Inferior parietal cortex (tissue), 1 donor: ENCODE measurements around the gene CACNG6.
"Not testable (repeated sequence)": the region's sequence is repeated elsewhere in the genome, so short reads cannot be mapped to it uniquely, and the experiment has no call there.

Experiments
- DNase-seq: peaks from one replicate; pipeline ENCODE4 v3.0.0-alpha.2; 2016; ENCODE audit errors: extremely low spot score

CACNG6 gene

GRCh38 chr19:54001496-54001895 is 10.1 kb downstream of the CACNG6 start:
- DNase-seq: no peak

- DNase-seq: no peak
These were observed 11.3 kb downstream of the CACNG6 start for GRCh38 chr19:54002495-54003315.

DNA sequence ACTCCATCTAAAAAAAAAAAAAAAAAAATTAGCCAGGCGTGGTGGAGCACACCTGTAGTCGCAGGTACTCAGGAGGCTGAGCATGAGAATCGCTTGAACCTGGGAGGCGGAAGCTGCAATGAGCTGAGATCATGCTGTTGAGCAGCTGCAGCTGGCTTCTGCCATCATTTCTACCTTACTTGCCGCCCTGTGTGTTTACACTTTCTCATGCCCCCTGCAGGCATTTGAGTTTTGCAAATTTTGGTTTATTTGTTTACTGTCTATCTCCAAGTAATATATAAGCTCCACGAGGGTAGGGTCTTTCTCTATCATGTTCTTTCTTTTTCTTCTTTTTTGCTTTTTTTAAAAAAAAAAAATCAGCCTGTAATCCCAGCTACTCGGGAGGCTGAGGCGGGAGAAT is 18.0 kb downstream of the CACNG6 start:
- DNase-seq: no peak

DNA sequence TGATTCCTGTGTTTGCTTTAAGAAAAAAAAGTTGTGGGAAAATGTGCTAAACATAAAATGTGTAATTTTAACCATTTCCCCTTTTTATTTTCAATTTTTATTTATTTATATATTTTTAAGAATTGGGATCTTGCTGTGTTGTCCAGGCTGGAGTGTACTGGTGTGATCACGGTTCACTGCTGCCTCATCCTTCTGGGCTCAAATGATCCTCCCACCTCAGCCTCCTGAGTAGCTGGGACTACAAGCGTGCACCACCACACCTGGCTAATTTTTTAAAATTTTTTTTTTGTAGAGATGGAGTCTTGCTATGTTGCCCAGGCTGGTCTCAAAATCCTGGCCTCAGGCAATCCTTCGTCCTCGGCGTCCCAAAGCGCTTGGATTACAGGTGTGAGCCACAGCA is 19.0 kb downstream of the CACNG6 start:
- no peak for DNase-seq

- no peak for DNase-seq
These were observed 20.2 kb downstream of the CACNG6 start for GRCh38 chr19:54011507-54012211.

DNA sequence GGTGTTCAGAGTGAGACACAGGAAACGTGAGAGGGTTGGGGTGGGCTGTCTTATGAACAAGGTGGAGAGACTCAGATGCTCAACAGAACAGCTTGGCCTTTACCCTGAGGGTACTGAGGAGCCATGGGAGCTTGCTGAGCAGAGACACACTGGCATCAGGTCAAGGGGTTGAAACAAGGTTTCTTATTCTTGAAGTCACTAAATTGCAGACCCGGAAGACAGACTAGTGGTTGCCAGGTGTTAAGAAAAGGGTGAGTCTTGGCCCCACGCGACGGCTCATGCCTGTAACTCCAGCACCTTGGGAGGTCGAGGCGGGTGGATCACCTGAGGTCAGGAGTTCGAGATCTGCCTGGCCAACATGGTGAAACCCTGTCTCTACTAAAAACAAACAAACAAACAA is 22.4 kb downstream of the CACNG6 start:
- DNase-seq: no peak

DNA sequence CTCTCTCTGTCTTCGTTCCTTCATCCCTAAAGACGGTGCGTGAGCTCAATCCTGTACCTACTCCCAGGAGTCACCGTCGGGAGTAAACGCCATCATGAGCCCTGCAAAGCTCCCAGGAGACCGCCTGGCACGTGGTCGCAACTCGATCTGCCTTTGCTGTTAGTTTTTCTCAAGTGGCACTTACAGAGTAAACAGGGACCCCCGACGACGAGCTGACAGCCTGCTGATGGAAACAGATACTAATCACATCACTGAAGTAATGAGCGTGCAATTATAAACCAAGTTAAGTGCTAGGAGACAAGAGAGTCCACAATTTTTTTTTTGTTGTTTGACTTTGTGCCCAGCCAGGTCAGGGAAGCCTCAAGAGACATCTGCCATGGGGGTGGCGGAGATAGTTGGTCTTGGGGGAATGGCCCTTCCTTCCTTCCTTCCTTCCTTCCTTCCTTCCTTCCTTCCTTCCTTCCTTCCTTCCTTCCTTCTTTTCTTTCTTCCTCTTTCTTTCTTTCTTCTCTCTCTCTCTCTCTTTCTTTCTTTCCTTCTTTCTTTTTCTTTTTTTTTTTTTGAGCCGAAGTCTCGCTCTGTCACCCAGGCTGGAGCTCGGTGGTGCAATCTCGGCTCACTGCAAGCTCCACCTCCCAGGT is 23.6 kb downstream of the CACNG6 start:
- no peak for DNase-seq

DNA sequence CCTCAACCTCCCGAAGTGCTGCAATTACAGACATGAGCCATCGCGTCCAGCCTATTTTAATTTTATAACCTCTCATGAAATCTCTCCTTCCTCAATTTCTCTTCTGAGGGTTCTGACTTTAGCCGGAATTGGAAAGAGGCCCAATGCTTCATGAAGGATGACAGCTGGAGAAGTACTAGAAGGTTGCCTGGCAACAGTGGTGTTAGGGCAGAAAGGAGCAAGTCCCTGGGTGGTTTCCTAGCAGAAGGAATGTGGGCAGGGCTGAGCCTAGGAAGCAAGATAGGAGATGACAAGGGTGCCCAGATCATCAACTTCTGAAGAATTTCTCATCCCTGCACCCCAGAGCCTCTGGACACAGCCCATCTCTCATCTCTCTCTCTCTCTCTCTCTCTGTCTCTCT is 25.8 kb downstream of the CACNG6 start:
- no peak for DNase-seq

DNA sequence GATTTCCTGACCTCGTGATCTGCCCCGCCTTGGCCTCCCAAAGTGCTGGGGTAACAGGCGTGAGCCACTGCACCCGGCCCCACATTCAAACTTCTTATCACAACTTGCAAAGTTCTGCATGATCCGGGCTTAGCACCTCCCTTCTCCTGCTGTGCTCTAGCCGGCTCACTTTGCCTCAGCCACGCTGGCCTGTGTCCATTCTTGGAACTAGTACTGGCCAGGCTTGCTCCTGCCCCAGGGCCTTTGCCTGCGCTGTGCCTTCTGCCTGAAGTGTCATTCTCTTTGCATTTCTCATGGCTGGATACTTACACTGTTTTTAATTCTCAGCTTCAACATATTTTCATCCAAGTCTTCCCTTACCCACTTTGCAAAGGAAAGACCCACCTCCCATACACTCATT is 29.9 kb downstream of the CACNG6 start:
- no peak for DNase-seq

GRCh38 chr19:54021932-54022331 is 30.5 kb downstream of the CACNG6 start:
- DNase-seq: no peak

DNA sequence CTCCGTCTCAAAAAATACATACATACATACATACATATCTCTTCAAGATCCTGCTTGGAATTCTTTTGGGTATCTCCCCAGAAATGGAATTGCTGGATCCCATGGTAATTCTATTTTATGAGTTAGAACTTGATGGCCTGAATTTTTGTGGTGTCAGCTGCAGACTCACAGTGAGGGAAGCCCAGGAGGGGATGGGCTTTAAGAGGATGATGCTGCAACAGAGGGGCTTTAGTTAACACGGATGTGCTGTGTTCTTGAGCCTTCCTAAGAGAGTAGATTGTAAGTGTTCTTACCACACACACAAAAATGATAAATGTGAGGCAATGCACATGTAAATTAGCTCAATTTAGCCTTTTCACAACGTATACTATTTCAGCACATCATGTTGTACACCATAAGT is 31.8 kb downstream of the CACNG6 start:
- DNase-seq: no peak

- no peak for DNase-seq
These were observed 33.2 kb downstream of the CACNG6 start for GRCh38 chr19:54024660-54025059.

DNA sequence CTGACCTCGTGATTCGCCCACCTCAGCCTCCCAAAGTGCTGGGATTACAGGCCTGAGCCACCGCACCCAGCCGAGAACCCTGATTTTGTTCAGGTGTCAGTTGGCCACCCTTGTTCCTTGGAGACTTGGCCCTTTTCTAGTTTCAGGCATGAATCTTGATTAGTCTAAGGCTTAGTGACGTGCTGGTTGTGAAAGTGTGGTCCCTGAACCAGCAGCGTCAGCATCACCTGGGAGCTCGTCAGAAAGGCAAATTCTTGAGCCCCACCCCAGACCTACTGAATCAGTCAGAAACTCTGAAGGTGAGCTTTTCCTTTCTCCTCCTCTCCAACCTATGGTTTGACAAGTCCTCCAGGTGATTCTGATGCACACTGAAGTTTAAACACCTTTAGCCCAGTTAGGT is 35.2 kb downstream of the CACNG6 start:
- DNase-seq: no peak

- no peak for DNase-seq
These were observed 37.9 kb downstream of the CACNG6 start for GRCh38 chr19:54029301-54029700.

- DNase-seq: peak; percentile 79
These were observed 38.6 kb downstream of the CACNG6 start for GRCh38 chr19:54029930-54030490.

- DNase-seq: no peak
These were observed 39.6 kb downstream of the CACNG6 start for GRCh38 chr19:54030895-54031586.

GRCh38 chr19:54035215-54036178 is 44.1 kb downstream of the CACNG6 start:
- peak; percentile 60 for DNase-seq

DNA sequence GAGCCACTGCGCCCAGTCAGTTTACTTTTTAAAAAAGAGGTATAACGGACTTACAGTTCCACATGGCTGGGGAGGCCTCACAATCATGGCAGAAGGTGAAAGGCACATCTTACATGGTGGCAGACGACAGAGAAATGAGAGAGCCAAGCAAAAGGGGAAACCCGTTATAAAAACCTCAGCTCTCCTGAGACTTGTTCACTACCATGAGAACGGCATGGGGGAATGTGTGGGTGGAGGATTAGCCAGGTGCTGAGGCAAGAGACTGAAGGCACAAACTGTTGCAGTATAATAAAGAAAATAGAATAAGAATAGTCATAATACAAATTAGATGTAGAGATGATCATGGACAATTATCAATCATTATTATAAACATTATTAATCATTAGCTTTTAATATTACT is 45.1 kb downstream of the CACNG6 start:
- DNase-seq: not testable (repeated sequence)

- no peak for DNase-seq
These were observed 48.6 kb downstream of the CACNG6 start for GRCh38 chr19:54040003-54040402.

DNA sequence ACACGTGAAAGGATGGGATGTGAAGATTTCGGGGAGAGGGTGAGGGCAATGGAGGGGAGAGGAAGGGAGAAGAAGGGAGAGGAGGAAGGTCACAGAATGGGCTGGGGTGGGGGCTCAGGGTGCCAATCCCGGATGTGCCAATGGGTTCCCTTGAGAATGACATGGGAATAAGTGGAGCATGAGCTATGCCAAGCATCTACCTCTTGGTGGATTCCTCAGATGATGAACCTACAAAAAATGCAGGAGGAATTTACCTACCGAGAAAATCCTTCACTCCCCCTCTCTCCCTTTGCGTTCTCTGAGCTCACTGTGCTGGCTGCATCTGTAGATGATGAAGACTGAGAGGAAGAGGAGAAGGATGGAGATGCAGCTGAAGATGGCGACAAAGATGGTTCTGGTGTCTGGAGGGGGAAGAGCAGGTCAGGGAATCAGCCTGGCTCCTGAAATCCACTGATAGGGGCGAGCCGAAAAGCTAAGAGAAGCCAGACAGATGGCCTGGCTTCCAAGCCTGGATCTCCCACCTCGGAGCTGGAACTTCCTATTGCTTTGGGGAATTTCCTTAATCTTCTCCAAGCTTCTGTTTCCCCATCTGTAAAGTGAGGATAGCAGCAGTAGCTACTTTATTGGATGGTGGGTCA is 50.7 kb downstream of the CACNG6 start:
- no peak for DNase-seq
